Naive thymus-derived CD4-positive, alpha-beta T cell (primary cell): ENCODE data around the gene PGPEP1. TPM values are rescaled to one million over a fixed set of nuclear protein-coding genes. Genes with fewer than 3 reads are reported as not detected.
"Not testable (repeated sequence)": the region's sequence is repeated elsewhere in the genome, so short reads cannot be mapped to it uniquely, and the experiment has no call there.

Source experiments
- ATAC-seq: fragments of 150-1000 bp; cut with Tn5 transposase; 2 replicates; pipeline ENCODE4 v1.10.0; 2021; ENCODE audit warnings: mild to moderate bottlenecking, moderate library complexity
- CTCF ChIA-PET: fragments of 350-600 bp; sonication (Branson Sonifier 250); formaldehyde crosslinking; loops from one replicate; lab custom pipeline; 2021; ENCODE audit warnings: antibody characterized with exemption; lab: Charles Lee
- POLR2A ChIA-PET: fragments of 350-600 bp; sonication (Branson Sonifier 250); formaldehyde crosslinking; loops from one replicate; lab custom pipeline; 2021; ENCODE audit warnings: antibody characterized with exemption, inconsistent platforms; lab: Charles Lee
- DNase-seq, 9 donors: peaks; one replicate each; pipeline versions ENCODE4 v3.0.0 to v3.0.0-alpha.2; 2020 to 2022; ENCODE audit warnings: mixed read lengths in 1 of 9
- H3K27ac ChIP-seq: one replicate; pipeline ENCODE4 v1.7.0; 2013; ENCODE audit warnings: mild to moderate bottlenecking, low read depth, low read length, moderate library complexity
- H3K27me3 ChIP-seq, 2 donors: one replicate each; pipeline ENCODE4 v1.7.0; 2013; ENCODE audit warnings: low read length in 2 of 2, mild to moderate bottlenecking in 2 of 2, moderate library complexity in 2 of 2; ENCODE audit not compliant: control insufficient read depth in 2 of 2, insufficient read depth in 2 of 2
- H3K36me3 ChIP-seq, 3 experiments: 1 replicate in 2 of 3; 2 replicates in 1 of 3; pipeline ENCODE4 v1.7.0; 2013; ENCODE audit warnings: low read length in 3 of 3, mild to moderate bottlenecking in 3 of 3, moderate library complexity in 1 of 3; ENCODE audit not compliant: insufficient read depth in 3 of 3, control insufficient read depth in 2 of 3
- H3K4me1 ChIP-seq, 2 donors: one replicate each; pipeline ENCODE4 v1.7.0; 2013; ENCODE audit warnings: low read length in 2 of 2, mild to moderate bottlenecking in 2 of 2, moderate library complexity in 1 of 2; ENCODE audit not compliant: control insufficient read depth in 2 of 2, insufficient read depth in 2 of 2
- H3K4me3 ChIP-seq: 2 replicates; pipeline ENCODE4 v1.7.0; 2013; ENCODE audit warnings: mild to moderate bottlenecking, low read length
- H3K9me3 ChIP-seq, 3 experiments: 1 replicate in 2 of 3; 2 replicates in 1 of 3; pipeline ENCODE4 v1.7.0; 2013; ENCODE audit warnings: low read length in 3 of 3; ENCODE audit not compliant: control insufficient read depth in 2 of 3
- H3K27ac Mint-ChIP-seq, 9 donors: one replicate each; pipeline ENCODE4 v1.8.0; 2020 to 2022; ENCODE audit warnings: mixed read lengths in 9 of 9, mild to moderate bottlenecking in 8 of 9, moderate library complexity in 5 of 9, inconsistent platforms in 2 of 9
- H3K27me3 Mint-ChIP-seq, 5 donors: one replicate each; pipeline ENCODE4 v1.8.0; 2021 to 2022; ENCODE audit warnings: mixed read lengths in 5 of 5, mild to moderate bottlenecking in 1 of 5
- H3K36me3 Mint-ChIP-seq, 5 donors: one replicate each; pipeline ENCODE4 v1.8.0; 2020 to 2022; ENCODE audit warnings: mixed read lengths in 5 of 5, mild to moderate bottlenecking in 3 of 5, inconsistent platforms in 1 of 5
- H3K4me1 Mint-ChIP-seq, 7 donors: one replicate each; pipeline ENCODE4 v1.8.0; 2020 to 2022; ENCODE audit warnings: mixed read lengths in 7 of 7, mild to moderate bottlenecking in 3 of 7, inconsistent platforms in 1 of 7
- H3K4me3 Mint-ChIP-seq, 10 donors: one replicate each; pipeline ENCODE4 v1.8.0; 2020 to 2022; ENCODE audit warnings: mild to moderate bottlenecking in 10 of 10, mixed read lengths in 10 of 10, moderate library complexity in 6 of 10, inconsistent platforms in 2 of 10
- H3K9me3 Mint-ChIP-seq, 11 donors: one replicate each; pipeline ENCODE4 v1.8.0; 2020 to 2022; ENCODE audit warnings: mixed read lengths in 11 of 11, mild to moderate bottlenecking in 4 of 11, inconsistent platforms in 1 of 11, moderate library complexity in 1 of 11
- intact Hi-C, 2 donors: fragments of 100-400 bp; cut with micrococcal nuclease; formaldehyde crosslinking; loops; one replicate each; pipeline ENCODE4 v1.15.1; 2023
- polyA plus RNA-seq, 2 donors: library from polyadenylated mRNA; unstranded; fragments of 300-500 nt; fragmentation: Illumina TruSeq; gene quantifications; one replicate each; pipeline ENCODE4 v1.2.3, GENCODE V29; 2021
- total RNA-seq, 6 experiments: library from RNA in 5 of 6; stranded (reverse) in 5 of 6; gene quantifications; 1 replicate in 5 of 6; 2 replicates in 1 of 6; pipeline ENCODE4 v1.2.3 and lab custom pipeline; 2021 to 2026

The PGPEP1 gene
- total and polyA plus RNA-seq, 7 experiments from 2014 or later: 9.4 to 57.1 (median 41.1) TPM

- no peaks in the 10 kb centered on the region for H3K27me3 ChIP-seq
- H3K27me3 Mint-ChIP-seq: no peaks in the 10 kb centered on the region
- H3K36me3 ChIP-seq: no peaks in the 10 kb centered on the region
- peaks cover 47 to 63% (median 57%) of the 10 kb centered on the region in 7 donors for H3K4me1 Mint-ChIP-seq
- H3K27ac Mint-ChIP-seq: peak overlapping the region; percentile 82 to 97 (median 94)
- POLR2A ChIA-PET: interaction anchor here (0.6 to 19.6 kb wide), 16 partner anchors 10 to 597 kb away, joined by 3 to 757 read pairs (median 6); partner anchors contain the start of genes COPE, DDX49, IQCN and JUND
- H3K4me3 ChIP-seq: peak overlapping the region; percentile 86
- ATAC-seq: no peak
- CTCF ChIA-PET: interaction anchor here (0.5 to 3.7 kb wide), 10 partner anchors 16 to 1056 kb away, joined by 3 to 81 read pairs (median 3); partner anchors contain the start of gene JUND
- peaks cover 0 to 24% (median 0%) of the 10 kb centered on the region in 5 donors for H3K36me3 Mint-ChIP-seq
- DNase-seq: peak in 3 of 9 donors; percentile 14 to 58 (median 15)
- H3K4me3 Mint-ChIP-seq: peak overlapping the region; percentile 80 to 88 (median 84)
- intact Hi-C loops: loop anchor here in 1 of 2 donors (5.0 kb wide), 2 partner anchors 95 to 315 kb away; partner anchors contain the start of genes ARRDC2 and SSBP4
- H3K9me3 ChIP-seq: no peaks in the 10 kb centered on the region
- H3K4me1 ChIP-seq: peaks cover 51 to 59% of the 10 kb centered on the region in 2 donors
- no peaks in the 10 kb centered on the region for H3K9me3 Mint-ChIP-seq
- H3K27ac ChIP-seq: peak overlapping the region; percentile 94
Measured at GRCh38 chr19:18322318-18322758, 18.1 kb upstream of the PGPEP1 start.

GRCh38 chr19:18322759-18323460 is 17.5 kb upstream of the PGPEP1 start, which contains the start of gene LSM4:
Gene LSM4 (minus strand): TSS chr19:18323076. CDS start chr19:18323020, 56 bp downstream.
- intact Hi-C loops: loop anchor here (1.0 to 5.0 kb wide), 10 partner anchors 19 to 316 kb away; partner anchors contain the start of genes RAB3A (in 2 of the 2), ARRDC2 (in 1 of the 2), MPV17L2 (in 1 of the 2) and SSBP4 (in 1 of the 2)
- POLR2A ChIA-PET: interaction anchor here (0.6 to 19.6 kb wide), 13 partner anchors 9 to 596 kb away, joined by 3 to 757 read pairs (median 4); partner anchors contain the start of genes COPE, DDX49, IQCN and JUND
- H3K9me3 ChIP-seq: no peaks in the 10 kb centered on the region
- peaks cover 47 to 55% of the 10 kb centered on the region in 2 donors for H3K4me1 ChIP-seq
- H3K36me3 ChIP-seq: no peaks in the 10 kb centered on the region
- H3K36me3 Mint-ChIP-seq: peaks cover 0 to 24% (median 0%) of the 10 kb centered on the region in 5 donors
- H3K27ac Mint-ChIP-seq: peak within 1 kb of the TSS; percentile 89 to 99 (median 95)
- H3K4me3 Mint-ChIP-seq: peak within 1 kb of the TSS; percentile 80 to 88 (median 84)
- H3K4me3 ChIP-seq: peak within 1 kb of the TSS; percentile 86
- CTCF ChIA-PET: interaction anchor here (0.5 to 3.7 kb wide), 6 partner anchors 18 to 1057 kb away, joined by 3 to 81 read pairs (median 3); partner anchors contain the start of gene JUND
- ATAC-seq (peak; percentile 98), DNase-seq (peak; percentile 95 to 100 (median 99))
- H3K27me3 Mint-ChIP-seq: no peaks in the 10 kb centered on the region
- no peaks in the 10 kb centered on the region for H3K9me3 Mint-ChIP-seq
- no peaks in the 10 kb centered on the region for H3K27me3 ChIP-seq
- peaks cover 42 to 58% (median 51%) of the 10 kb centered on the region in 7 donors for H3K4me1 Mint-ChIP-seq
- H3K27ac ChIP-seq: peak within 1 kb of the TSS; percentile 94

GRCh38 chr19:18324373-18324731 is 16.0 kb upstream of the PGPEP1 start:
- intact Hi-C loops: loop anchor here in 1 of 2 donors (5.0 kb wide), 2 partner anchors 93 to 317 kb away; partner anchors contain the start of genes ARRDC2 and SSBP4
- peaks cover 39 to 48% of the 10 kb centered on the region in 2 donors for H3K4me1 ChIP-seq
- peaks cover 41 to 56% (median 51%) of the 10 kb centered on the region in 7 donors for H3K4me1 Mint-ChIP-seq

GRCh38 chr19:18326772-18327171 is 13.6 kb upstream of the PGPEP1 start:
- Histone ChIP-seq H3K4me3 (no peak overlapping the region), H3K27ac (no peak overlapping the region), H3K27me3 (no peaks in the 10 kb centered on the region), H3K4me1 (peaks cover 23% of the 10 kb centered on the region in 2 donors), H3K9me3 (no peaks in the 10 kb centered on the region), H3K36me3 (no peaks in the 10 kb centered on the region)
- CTCF ChIA-PET: interaction anchor here (0.8 to 9.9 kb wide), 6 partner anchors 12 to 134 kb away, joined by 3 to 266 read pairs (median 4); partner anchors contain the start of genes JUND and MPV17L2
- H3K4me3 Mint-ChIP-seq: no peak overlapping the region
- intact Hi-C loops: loop anchor here in 1 of 2 donors (5.0 kb wide), 1 partner anchor 86 kb away; no protein-coding TSS in a partner anchor
- ATAC-seq (no peak), DNase-seq (no peak)
- peaks cover 24 to 36% (median 31%) of the 10 kb centered on the region in 7 donors for H3K4me1 Mint-ChIP-seq
- no peak overlapping the region for H3K27ac Mint-ChIP-seq
- peaks cover 0 to 2% (median 0%) of the 10 kb centered on the region in 5 donors for H3K36me3 Mint-ChIP-seq
- H3K9me3 Mint-ChIP-seq: no peaks in the 10 kb centered on the region
- no peaks in the 10 kb centered on the region for H3K27me3 Mint-ChIP-seq
- POLR2A ChIA-PET: interaction anchor here (0.7 to 19.6 kb wide), 5 partner anchors 10 to 48 kb away, joined by 6 to 757 read pairs (median 7); partner anchors contain the start of genes IQCN and JUND

More at GRCh38 chr19:18324373-18324731, 16.0 kb upstream of the PGPEP1 start:
- H3K27ac ChIP-seq: peak overlapping the region; percentile 79
- CTCF ChIA-PET: interaction anchor here (9.9 kb wide), 1 partner anchor 46 kb away, joined by 266 read pairs; the partner anchor contains the start of gene JUND
- H3K27ac Mint-ChIP-seq: peak overlapping the region in 8 of 9 donors; percentile 89 to 99 (median 96)
- H3K36me3 Mint-ChIP-seq: peaks cover 0 to 19% (median 0%) of the 10 kb centered on the region in 5 donors
- H3K27me3 ChIP-seq, H3K27me3 Mint-ChIP-seq, DNase-seq, H3K9me3 Mint-ChIP-seq, ATAC-seq, H3K9me3 ChIP-seq, H3K4me3 ChIP-seq, H3K36me3 ChIP-seq: not testable (repeated sequence)
- peak overlapping the region in 2 of 10 donors; percentile 25 to 85 for H3K4me3 Mint-ChIP-seq
- POLR2A ChIA-PET: interaction anchor here (0.7 to 19.6 kb wide), 4 partner anchors 21 to 317 kb away, joined by 4 to 757 read pairs (median 50); partner anchors contain the start of genes IQCN and JUND

- Histone ChIP-seq H3K27ac (peak overlapping the region; percentile 45), H3K36me3 (no peaks in the 10 kb centered on the region), H3K4me3 (peak overlapping the region; percentile 52), H3K27me3 (no peaks in the 10 kb centered on the region), H3K9me3 (no peaks in the 10 kb centered on the region), H3K4me1 (peaks cover 12% of the 10 kb centered on the region in 2 donors)
- Mint-ChIP-seq H3K27ac (peak overlapping the region in 8 of 9 donors; percentile 38 to 75 (median 72)), H3K4me3 (peak overlapping the region; percentile 62 to 87 (median 78)), H3K27me3 (no peaks in the 10 kb centered on the region), H3K36me3 (no peaks in the 10 kb centered on the region), H3K9me3 (no peaks in the 10 kb centered on the region), H3K4me1 (peaks cover 13 to 23% (median 20%) of the 10 kb centered on the region in 7 donors)
- ATAC-seq: peak; percentile 99
- peak; percentile 55 to 92 (median 90) for DNase-seq
- intact Hi-C loops: loop anchor here (1.0 to 5.0 kb wide), 8 partner anchors 12 to 136 kb away; partner anchors contain the start of genes PGPEP1 (in 1 of the 2) and RAB3A (in 1 of the 2)
- ChIA-PET CTCF (interaction anchor here (0.6 to 9.9 kb wide), 16 partner anchors 9 to 390 kb away, joined by 3 to 266 read pairs (median 4); partner anchors contain the start of gene JUND), POLR2A (interaction anchor here (0.6 to 19.6 kb wide), 13 partner anchors 8 to 135 kb away, joined by 3 to 757 read pairs (median 4); partner anchors contain the start of genes IQCN, JUND and PGPEP1)
Measured at GRCh38 chr19:18328340-18329034, 11.9 kb upstream of the PGPEP1 start.
